SK-N-SH (cell line): Measurements from ENCODE around the gene TMX1. TPM values are rescaled to one million over a fixed set of nuclear protein-coding genes. Genes with fewer than 3 reads are reported as not detected.

Source experiments
- CTCF ChIA-PET: fragments of 300-600, 350-600 bp; formaldehyde crosslinking; extraction: SDS; loops from one replicate; lab custom pipeline; 2021; lab: Yijun Ruan, JAX
- POLR2A ChIA-PET: fragments of 350-600 bp; sonication (Branson Sonifier 250); formaldehyde crosslinking; extraction: SDS; loops from one replicate; lab custom pipeline; 2020; ENCODE audit warnings: antibody characterized with exemption, inconsistent platforms; lab: Yijun Ruan, JAX
- DNase-seq: peaks from one replicate; pipeline ENCODE4 v3.0.0; 2012
- H2AFZ ChIP-seq: fragments of 200-600 bp; sonication (generic); 2 replicates; pipeline ENCODE4 v1.8.1; 2016; ENCODE audit warnings: antibody characterized with exemption, mild to moderate bottlenecking, low read depth
- H3F3A ChIP-seq: fragments of 200-600 bp; sonication (generic); replicated peaks from 2 replicates; pipeline ENCODE3; 2016; ENCODE audit warnings: antibody characterized with exemption, mild to moderate bottlenecking; ENCODE audit not compliant: insufficient read depth
- H3K27ac ChIP-seq, 2 experiments: fragments of 200-500 bp in 1 of 2; fragments of 200-600 bp in 1 of 2; sonication (Bioruptor generic) in 1 of 2; sonication (generic), shearing (Covaris generic) in 1 of 2; 2 replicates each; pipeline versions ENCODE4 v1.5.1 to v1.6.1; 2014 to 2016; ENCODE audit warnings: low read depth in 2 of 2, inconsistent platforms in 1 of 2, low read length in 1 of 2, mild to moderate bottlenecking in 1 of 2, mixed read lengths in 1 of 2
- H3K27me3 ChIP-seq: fragments of 200-600 bp; sonication (generic), shearing (Covaris generic); 2 replicates; pipeline ENCODE4 v1.6.1; 2016; ENCODE audit warnings: mixed run types; ENCODE audit not compliant: insufficient read depth
- H3K36me3 ChIP-seq, 2 experiments: fragments of 200-500 bp in 1 of 2; fragments of 200-600 bp in 1 of 2; sonication (Bioruptor generic) in 1 of 2; sonication (generic) in 1 of 2; replicated peaks in 1 of 2; 2 replicates each; pipeline versions ENCODE3 to v1.5.1; 2014 to 2016; ENCODE audit warnings: low read length in 1 of 2, mild to moderate bottlenecking in 1 of 2; ENCODE audit not compliant: insufficient read depth in 2 of 2, control insufficient read depth in 1 of 2
- H3K4me1 ChIP-seq, 2 experiments: fragments of 200-500 bp in 1 of 2; fragments of 200-600 bp in 1 of 2; sonication (Bioruptor generic) in 1 of 2; sonication (generic), shearing (Covaris generic) in 1 of 2; 2 replicates each; pipeline versions ENCODE4 v1.5.1 to v1.6.1; 2014 to 2016; ENCODE audit warnings: low read depth in 1 of 2, low read length in 1 of 2, mixed run types in 1 of 2; ENCODE audit not compliant: insufficient read depth in 2 of 2, control insufficient read depth in 1 of 2
- H3K4me2 ChIP-seq: fragments of 200-600 bp; sonication (generic), shearing (Covaris generic); 2 replicates; pipeline ENCODE4 v1.6.1; 2017; ENCODE audit warnings: mixed run types
- H3K4me3 ChIP-seq, 2 experiments: fragments of 200-500 bp in 1 of 2; fragments of 200-600 bp in 1 of 2; sonication (Bioruptor generic) in 1 of 2; sonication (generic), shearing (Covaris generic) in 1 of 2; 2 replicates each; pipeline versions ENCODE4 v1.5.1 to v1.8.1; 2014 to 2016; ENCODE audit warnings: low read depth in 2 of 2, inconsistent platforms in 1 of 2, low read length in 1 of 2, mild to moderate bottlenecking in 1 of 2, mixed read lengths in 1 of 2, moderate library complexity in 1 of 2
- H3K79me2 ChIP-seq: fragments of 200-600 bp; sonication (generic); 2 replicates; pipeline ENCODE4 v1.8.1; 2017; ENCODE audit warnings: mild to moderate bottlenecking; ENCODE audit not compliant: insufficient read depth
- H3K9ac ChIP-seq: fragments of 200-600 bp; sonication (generic); 2 replicates; pipeline ENCODE4 v1.6.1; 2017; ENCODE audit warnings: mixed run types
- H3K9me2 ChIP-seq: fragments of 200-600 bp; sonication (generic); 2 replicates; pipeline ENCODE4 v1.6.1; 2017; ENCODE audit warnings: mixed run types
- H3K9me3 ChIP-seq: fragments of 200-600 bp; sonication (generic); 2 replicates; pipeline ENCODE4 v1.6.1; 2017; ENCODE audit warnings: mixed run types, mild to moderate bottlenecking, moderate library complexity
- H4K20me1 ChIP-seq: fragments of 200-600 bp; sonication (generic); 2 replicates; pipeline ENCODE4 v1.6.1; 2017; ENCODE audit warnings: mild to moderate bottlenecking, mixed run types; ENCODE audit not compliant: insufficient read depth
- EZH2phosphoT487 ChIP-seq: fragments of 200-600 bp; sonication (generic); IDR thresholded peaks from 2 replicates; pipeline ENCODE4 v1.6.1; 2017; ENCODE audit warnings: low read depth, mixed run types, mild to moderate bottlenecking, antibody characterized with exemption, moderate library complexity, borderline replicate concordance
- FOSL2 ChIP-seq: IDR thresholded peaks from 2 replicates; pipeline ENCODE4 v1.4.0; 2012; ENCODE audit warnings: low read depth, mild to moderate bottlenecking, moderate library complexity, borderline replicate concordance
- FOXJ3 ChIP-seq: sonication (generic); formaldehyde crosslinking; IDR thresholded peaks from 2 replicates; pipeline ENCODE4 v1.5.1; 2020; ENCODE audit warnings: mild to moderate bottlenecking, missing genetic modification reagents
- FOXM1 ChIP-seq: IDR thresholded peaks from 2 replicates; pipeline ENCODE4 v1.4.0; 2012; ENCODE audit warnings: low read depth, mild to moderate bottlenecking
- IRF3 ChIP-seq: fragments of 150-350 bp; IDR thresholded peaks from 2 replicates; pipeline ENCODE4 v1.6.1; 2016; ENCODE audit warnings: mild to moderate bottlenecking, low read depth, low read length
- NFIC ChIP-seq: IDR thresholded peaks from 2 replicates; pipeline ENCODE4 v1.4.0; 2012; ENCODE audit warnings: borderline replicate concordance
- POLR2AphosphoS5 ChIP-seq: IDR thresholded peaks from 2 replicates; pipeline ENCODE4 v1.6.1; 2012; ENCODE audit warnings: low read depth, low read length
- RXRA ChIP-seq: IDR thresholded peaks from 2 replicates; pipeline ENCODE4 v1.4.0; 2012; ENCODE audit warnings: low read depth, mild to moderate bottlenecking, borderline replicate concordance
- SIN3A ChIP-seq: IDR thresholded peaks from 2 replicates; pipeline ENCODE4 v1.6.1; 2012; ENCODE audit warnings: low read depth, mild to moderate bottlenecking, low read length, moderate library complexity, borderline replicate concordance
- TAF1 ChIP-seq: IDR thresholded peaks from 2 replicates; pipeline ENCODE4 v1.6.1; 2012; ENCODE audit warnings: low read depth, mild to moderate bottlenecking, low read length, moderate library complexity, borderline replicate concordance
- USF1 ChIP-seq: IDR thresholded peaks from 2 replicates; pipeline ENCODE4 v1.4.0; 2012; ENCODE audit warnings: low read depth, borderline replicate concordance
- USF2 ChIP-seq: fragments of 150-350 bp; IDR thresholded peaks from 2 replicates; pipeline ENCODE4 v1.6.1; 2017; ENCODE audit warnings: antibody characterized with exemption, low read length, low read depth, borderline replicate concordance
- WGBS: methylation state at CpG from one replicate; pipeline ENCODE4 v1.1.6; 2017; ENCODE audit warnings: low lambda C conversion rate; 5-methylcytosine and 5-hydroxymethylcytosine counted together
- polyA plus RNA-seq, 3 experiments: library from polyadenylated mRNA; depleted of rRNA; stranded (reverse); fragments of >200 nt; gene quantifications; 2 replicates each; pipeline ENCODE4 v1.2.3, GENCODE V29; 2012
- TF ChIP-seq, protein P1 (sequence below): IDR thresholded peaks from 2 replicates; pipeline ENCODE4 v1.4.0; 2012; ENCODE audit warnings: low read depth, borderline replicate concordance
- TF ChIP-seq, protein P2 (sequence below): IDR thresholded peaks from 2 replicates; pipeline ENCODE4; 2012

The TMX1 gene
- polyA plus RNA-seq, 1 of the 3 experiments (the other 2 are of a cell fraction) = 16.1 TPM

DNA sequence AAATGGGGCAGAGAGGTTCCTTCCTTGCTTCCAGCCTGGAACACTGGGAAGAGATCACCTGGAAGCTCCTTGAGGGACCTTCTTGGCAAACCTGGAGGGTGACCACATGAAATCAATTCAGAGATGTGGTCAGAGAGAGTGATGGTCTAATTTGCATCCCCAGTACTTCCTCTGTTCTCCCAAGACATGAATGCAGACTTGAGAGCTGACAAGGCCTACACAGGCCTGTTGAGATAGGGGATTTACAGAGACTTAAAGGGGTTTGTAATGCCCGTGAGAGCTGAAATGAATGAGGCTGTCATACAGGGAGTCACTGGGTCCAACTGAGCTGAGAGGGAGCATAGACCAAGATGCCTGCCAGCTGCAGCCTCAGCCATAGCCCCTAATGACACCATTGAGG, 45.1 kb downstream of the TMX1 start:
- POLR2A ChIA-PET = no interaction called here
- no peaks in the 10 kb centered on the region for H3K27me3 ChIP-seq
- CTCF ChIA-PET = interaction anchor here (0.6 to 13.8 kb wide), 6 partner anchors 8 to 493 kb away, joined by 3 to 460 read pairs (median 6); no protein-coding TSS in a partner anchor

More for the DNA sequence above, 45.1 kb downstream of the TMX1 start:
- Histone ChIP-seq H3K36me3 (peaks cover 0 to 2% of the 10 kb centered on the region in 2 experiments), H3F3A (peaks cover 6% of the 10 kb centered on the region), H4K20me1 (no peaks in the 10 kb centered on the region), H3K9me3 (no peaks in the 10 kb centered on the region), H3K27ac (no peak overlapping the region), H3K4me1 (peaks cover 4% of the 10 kb centered on the region in 2 experiments; a peak in 3 of 4 replicates), H3K79me2 (no peaks in the 10 kb centered on the region), H3K4me3 (no peak overlapping the region), H2AFZ (no peak overlapping the region), H3K4me2 (no peak overlapping the region), H3K9ac (no peak overlapping the region), H3K9me2 (no peaks in the 10 kb centered on the region)
- 83% methylated on average over 1 of the region's 1 CpG for WGBS
- TF ChIP-seq IRF3 (no peak), FOSL2 (no peak), RXRA (no peak), SIN3A (no peak), USF1 (no peak), NFIC (no peak), POLR2AphosphoS5 (no peak), FOXM1 (no peak), TAF1 (no peak), EZH2phosphoT487 (no peak), FOXJ3 (CRISPR knock-in tag) (no peak), USF2 (no peak)
- TF ChIP-seq, protein P1, sequence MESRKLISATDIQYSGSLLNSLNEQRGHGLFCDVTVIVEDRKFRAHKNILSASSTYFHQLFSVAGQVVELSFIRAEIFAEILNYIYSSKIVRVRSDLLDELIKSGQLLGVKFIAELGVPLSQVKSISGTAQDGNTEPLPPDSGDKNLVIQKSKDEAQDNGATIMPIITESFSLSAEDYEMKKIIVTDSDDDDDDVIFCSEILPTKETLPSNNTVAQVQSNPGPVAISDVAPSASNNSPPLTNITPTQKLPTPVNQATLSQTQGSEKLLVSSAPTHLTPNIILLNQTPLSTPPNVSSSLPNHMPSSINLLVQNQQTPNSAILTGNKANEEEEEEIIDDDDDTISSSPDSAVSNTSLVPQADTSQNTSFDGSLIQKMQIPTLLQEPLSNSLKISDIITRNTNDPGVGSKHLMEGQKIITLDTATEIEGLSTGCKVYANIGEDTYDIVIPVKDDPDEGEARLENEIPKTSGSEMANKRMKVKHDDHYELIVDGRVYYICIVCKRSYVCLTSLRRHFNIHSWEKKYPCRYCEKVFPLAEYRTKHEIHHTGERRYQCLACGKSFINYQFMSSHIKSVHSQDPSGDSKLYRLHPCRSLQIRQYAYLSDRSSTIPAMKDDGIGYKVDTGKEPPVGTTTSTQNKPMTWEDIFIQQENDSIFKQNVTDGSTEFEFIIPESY = no peak
- TF ChIP-seq, protein P2, sequence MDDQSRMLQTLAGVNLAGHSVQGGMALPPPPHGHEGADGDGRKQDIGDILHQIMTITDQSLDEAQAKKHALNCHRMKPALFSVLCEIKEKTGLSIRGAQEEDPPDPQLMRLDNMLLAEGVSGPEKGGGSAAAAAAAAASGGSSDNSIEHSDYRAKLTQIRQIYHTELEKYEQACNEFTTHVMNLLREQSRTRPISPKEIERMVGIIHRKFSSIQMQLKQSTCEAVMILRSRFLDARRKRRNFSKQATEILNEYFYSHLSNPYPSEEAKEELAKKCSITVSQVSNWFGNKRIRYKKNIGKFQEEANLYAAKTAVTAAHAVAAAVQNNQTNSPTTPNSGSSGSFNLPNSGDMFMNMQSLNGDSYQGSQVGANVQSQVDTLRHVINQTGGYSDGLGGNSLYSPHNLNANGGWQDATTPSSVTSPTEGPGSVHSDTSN = no peak
- no peak for DNase-seq
